OCI-LY3 (cell line): ENCODE measurements around the gene HOXD12.

Source experiments
- EZH2phosphoT487 ChIP-seq: fragments of 200-600 bp; shearing (Covaris generic); IDR thresholded peaks from 2 replicates; pipeline ENCODE4 v1.6.1; 2018; ENCODE audit warnings: antibody characterized with exemption, mixed run types, low read depth
- TF ChIP-seq, protein P1 (sequence below): fragments of 200-600, 300-600 bp; sonication (generic); IDR thresholded peaks from 2 replicates; pipeline ENCODE4 v1.5.1; 2014; ENCODE audit warnings: antibody characterized with exemption, low read length, low read depth

GRCh38 chr2:176087330-176088047 is 12.1 kb upstream of the HOXD12 start:
- TF ChIP-seq, protein P1, sequence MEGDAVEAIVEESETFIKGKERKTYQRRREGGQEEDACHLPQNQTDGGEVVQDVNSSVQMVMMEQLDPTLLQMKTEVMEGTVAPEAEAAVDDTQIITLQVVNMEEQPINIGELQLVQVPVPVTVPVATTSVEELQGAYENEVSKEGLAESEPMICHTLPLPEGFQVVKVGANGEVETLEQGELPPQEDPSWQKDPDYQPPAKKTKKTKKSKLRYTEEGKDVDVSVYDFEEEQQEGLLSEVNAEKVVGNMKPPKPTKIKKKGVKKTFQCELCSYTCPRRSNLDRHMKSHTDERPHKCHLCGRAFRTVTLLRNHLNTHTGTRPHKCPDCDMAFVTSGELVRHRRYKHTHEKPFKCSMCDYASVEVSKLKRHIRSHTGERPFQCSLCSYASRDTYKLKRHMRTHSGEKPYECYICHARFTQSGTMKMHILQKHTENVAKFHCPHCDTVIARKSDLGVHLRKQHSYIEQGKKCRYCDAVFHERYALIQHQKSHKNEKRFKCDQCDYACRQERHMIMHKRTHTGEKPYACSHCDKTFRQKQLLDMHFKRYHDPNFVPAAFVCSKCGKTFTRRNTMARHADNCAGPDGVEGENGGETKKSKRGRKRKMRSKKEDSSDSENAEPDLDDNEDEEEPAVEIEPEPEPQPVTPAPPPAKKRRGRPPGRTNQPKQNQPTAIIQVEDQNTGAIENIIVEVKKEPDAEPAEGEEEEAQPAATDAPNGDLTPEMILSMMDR, result no peak
- no peak for TF ChIP-seq EZH2phosphoT487
